Astrocyte of the spinal cord (primary cell): ENCODE results near the gene APBB2.

ENCODE experiments used
- DNase-seq: peaks from one replicate; pipeline ENCODE4 v3.0.0; 2011; ENCODE audit warnings: low read depth, low spot score
- H3K4me3 ChIP-seq: 2 replicates; pipeline ENCODE4 v1.5.1; 2011; ENCODE audit warnings: low read depth, mild to moderate bottlenecking, low read length, moderate library complexity
- CTCF ChIP-seq: IDR thresholded peaks from 2 replicates; pipeline ENCODE4 v1.5.1; 2012; ENCODE audit warnings: low read depth, mild to moderate bottlenecking, low read length, inconsistent platforms
- in situ Hi-C: cut with HindIII; loops from 2 replicates; pipeline ENCODE4 v1.10.0; 2017; ENCODE audit warnings: low sequenced_read_pairs

APBB2 gene

GRCh38 chr4:40789771-40790170 lies 424.6 kb downstream of the APBB2 start:
- no peak for DNase-seq
- TF ChIP-seq CTCF: no peak
- in situ Hi-C loops: no loop called here
- H3K4me3 ChIP-seq: no peak overlapping the region

GRCh38 chr4:40789031-40789430 lies 425.3 kb downstream of the APBB2 start:
- no peak overlapping the region for H3K4me3 ChIP-seq
- DNase-seq: no peak
- in situ Hi-C loops: no loop called here
- TF ChIP-seq CTCF: no peak

- DNase-seq: no peak
- TF ChIP-seq CTCF: no peak
- in situ Hi-C loops: no loop called here
Observed at GRCh38 chr4:40788331-40788730, 426.0 kb downstream of the APBB2 start.

DNA sequence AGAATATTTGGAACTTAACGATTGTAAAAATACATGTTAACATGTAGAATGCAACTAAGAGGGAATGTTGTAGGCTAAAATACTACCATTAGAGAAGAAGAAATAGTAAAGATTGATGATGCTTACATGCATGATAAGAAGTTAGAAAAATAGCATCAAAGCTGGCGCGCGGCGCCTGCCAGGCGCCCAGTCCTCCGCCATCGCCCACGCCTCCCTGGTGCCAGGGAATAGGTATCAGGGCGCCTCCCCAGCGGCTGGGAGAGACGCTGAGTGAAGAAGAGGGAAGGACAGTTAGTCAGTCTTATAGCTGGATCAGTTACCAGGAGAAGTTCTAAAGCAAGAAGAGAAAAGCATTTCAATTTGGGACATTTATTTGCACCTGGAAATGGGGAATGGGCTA lies 428.6 kb downstream of the APBB2 start:
- no peak overlapping the region for H3K4me3 ChIP-seq
- TF ChIP-seq CTCF: no peak
- in situ Hi-C loops: no loop called here
- DNase-seq: no peak

More at GRCh38 chr4:40788331-40788730, 426.0 kb downstream of the APBB2 start:
- H3K4me3 ChIP-seq: no peak overlapping the region

GRCh38 chr4:40782876-40783275 lies 431.5 kb downstream of the APBB2 start:
- no peak for DNase-seq
- no peak overlapping the region for H3K4me3 ChIP-seq
- TF ChIP-seq CTCF: no peak
- in situ Hi-C loops: no loop called here

- H3K4me3 ChIP-seq: no peak overlapping the region
- TF ChIP-seq CTCF: no peak
- in situ Hi-C loops: no loop called here
- DNase-seq: no peak
Observed at GRCh38 chr4:40778090-40778489, 436.3 kb downstream of the APBB2 start.

DNA sequence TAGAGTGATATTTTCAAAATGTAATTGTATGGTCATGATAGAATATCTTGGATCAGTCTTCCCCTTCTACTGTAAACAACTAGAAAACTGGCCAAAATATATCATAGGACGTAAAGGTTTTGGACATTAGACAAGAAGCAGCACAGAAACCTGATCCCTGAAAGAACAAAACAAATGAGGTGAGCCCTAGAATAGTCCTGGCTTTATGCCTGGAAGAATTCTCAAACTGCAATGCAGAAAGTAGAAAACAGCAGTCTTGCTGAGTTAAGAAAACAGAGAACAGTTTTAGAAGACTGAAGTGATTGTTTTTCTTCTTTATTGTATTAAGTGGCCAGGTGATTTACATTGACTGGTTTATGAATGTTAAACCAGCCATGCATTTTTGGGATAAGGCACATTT lies 445.1 kb downstream of the APBB2 start:
- no peak for TF ChIP-seq CTCF
- H3K4me3 ChIP-seq: no peak overlapping the region
- in situ Hi-C loops: no loop called here
- DNase-seq: peak; percentile 56
